Left lung (tissue), 14 donors: ENCODE results near the gene FAM210B. TPM values are rescaled to one million over a fixed set of nuclear protein-coding genes. Genes with fewer than 3 reads are reported as not detected.

Experiments used
- ATAC-seq: fragments of 200-7000 bp; cut with Tn5 transposase; one replicate; pipeline ENCODE4 v1.9.1; 2020; ENCODE audit warnings: moderate library complexity
- DNase-seq, 4 donors: peaks; one replicate each; pipeline ENCODE4 v3.0.0-alpha.2; 2013 to 2020
- H3K27ac ChIP-seq, 2 donors: fragments of 200-600 bp; sonication (generic) in 1 of 2; one replicate each; pipeline versions ENCODE4 v1.5.0 to v1.8.0; 2020 to 2021
- H3K27me3 ChIP-seq, 2 donors: fragments of 200-600 bp; sonication (generic) in 1 of 2; one replicate each; pipeline versions ENCODE4 v1.5.0 to v1.8.0; 2020 to 2021
- H3K36me3 ChIP-seq, 2 donors: fragments of 200-600 bp; sonication (generic) in 1 of 2; one replicate each; pipeline versions ENCODE4 v1.5.0 to v1.8.0; 2020 to 2021
- H3K4me1 ChIP-seq, 2 donors: fragments of 200-600 bp; one replicate each; pipeline ENCODE4 v1.8.0; 2021
- H3K4me3 ChIP-seq, 2 donors: fragments of 200-600 bp; sonication (generic) in 1 of 2; one replicate each; pipeline versions ENCODE4 v1.5.0 to v1.8.0; 2020 to 2021; ENCODE audit warnings: mild to moderate bottlenecking in 1 of 2
- H3K9me3 ChIP-seq, 2 donors: fragments of 200-600 bp; sonication (generic) in 1 of 2; one replicate each; pipeline versions ENCODE4 v1.5.0 to v1.8.0; 2020 to 2021
- intact Hi-C, 2 donors: fragments of 100-400 bp; cut with DNase I; formaldehyde crosslinking; loops; one replicate each; pipeline versions ENCODE4 v1.11.2 to v1.14.2; 2022
- long read RNA-seq, 12 donors: library from polyadenylated mRNA in 2 of 12; unstranded in 2 of 12; transcript quantifications; one replicate each; pipeline ENCODE4 v2.0.0 and lab custom pipeline, GENCODE V29; 2019 to 2026
- polyA plus RNA-seq, 6 donors: library from polyadenylated mRNA; unstranded; fragments of 120-200 nt; gene quantifications; one replicate each; pipeline ENCODE4 v1.2.1, GENCODE V29; 2013; ENCODE audit not compliant: insufficient read length in 6 of 6
- total RNA-seq, 2 donors: library from RNA; stranded (reverse); fragmentation: NEBNext Ultra II Directional; extraction: Animal tissue kit (Norgen Biotek cat#: 25700); gene quantifications; one replicate each; pipeline ENCODE4 v1.2.1, GENCODE V29; 2021
- TF ChIP-seq, protein P1 (sequence below), 2 donors: fragments of 200-600 bp; sonication (generic) in 1 of 2; IDR thresholded peaks; one replicate each; pipeline versions ENCODE4 v1.5.0 to v1.8.0; 2021; ENCODE audit warnings: antibody characterized with exemption in 2 of 2
- donor health status: DM: no; HTN: yes; CAD: no.
- donor health status: DM: no; HTN: no; CAD: no.

Gene FAM210B
- total RNA-seq = 10 to 100 TPM; 32.0 to 65.1 TPM
- polyA plus RNA-seq = 10 to 100 TPM; 61.2 to 68.9 (median 64.8) TPM
- long read RNA-seq, donor 1, transcript FAM210B-201 (3 exons, 3,046 nt) = major isoform, 69 of 113 reads
- long read RNA-seq, donor 1, transcript FAM210B-202 (2 exons, 614 nt) = minor isoform, 34 of 113 reads
- long read RNA-seq, donor 1, partial matches to known transcripts = 10 of 113 reads
- long read RNA-seq, donor 1, other reads (novel, unspliced or antisense) = 0 of 113 reads
- long read RNA-seq, donor 2, transcript FAM210B-201 (3 exons, 3,046 nt) = major isoform, 43 of 45 reads
- long read RNA-seq, donor 2, partial matches to known transcripts = 0 of 45 reads
- long read RNA-seq, donor 2, other reads (novel, unspliced or antisense) = 0 of 45 reads
- long read RNA-seq, donor 3, transcript FAM210B-201 (3 exons, 3,046 nt) = major isoform, 29 of 36 reads
- long read RNA-seq, donor 3, partial matches to known transcripts = 6 of 36 reads
- long read RNA-seq, donor 3, other reads (novel, unspliced or antisense) = 0 of 36 reads
- long read RNA-seq, donor 4, transcript FAM210B-201 (3 exons, 3,046 nt) = major isoform, 6 of 12 reads
- long read RNA-seq, donor 4, partial matches to known transcripts = 0 of 12 reads
- long read RNA-seq, donor 4, other reads (novel, unspliced or antisense) = 5 of 12 reads
- long read RNA-seq, donor 5, transcript FAM210B-201 (3 exons, 3,046 nt) = major isoform, 45 of 59 reads
- long read RNA-seq, donor 5, partial matches to known transcripts = 11 of 59 reads
- long read RNA-seq, donor 5, other reads (novel, unspliced or antisense) = 0 of 59 reads
- long read RNA-seq, donor 6, transcript FAM210B-201 (3 exons, 3,046 nt) = major isoform, 38 of 49 reads
- long read RNA-seq, donor 6, partial matches to known transcripts = 7 of 49 reads
- long read RNA-seq, donor 6, other reads (novel, unspliced or antisense) = 0 of 49 reads
- long read RNA-seq, donor 7, transcript FAM210B-201 (3 exons, 3,046 nt) = major isoform, 11 of 11 reads
- long read RNA-seq, donor 7, partial matches to known transcripts = 0 of 11 reads
- long read RNA-seq, donor 7, other reads (novel, unspliced or antisense) = 0 of 11 reads
- long read RNA-seq, donor 8, transcript FAM210B-201 (3 exons, 3,046 nt) = major isoform, 14 of 21 reads
- long read RNA-seq, donor 8, partial matches to known transcripts = 5 of 21 reads
- long read RNA-seq, donor 8, other reads (novel, unspliced or antisense) = 0 of 21 reads
- long read RNA-seq, donor 9 = 0 reads
- long read RNA-seq, donor 10, transcript FAM210B-201 (3 exons, 3,046 nt) = major isoform, 8 of 11 reads
- long read RNA-seq, donor 10, partial matches to known transcripts = 0 of 11 reads
- long read RNA-seq, donor 10, other reads (novel, unspliced or antisense) = 3 of 11 reads
- long read RNA-seq, donor 11, transcript FAM210B-201 (3 exons, 3,046 nt) = major isoform, 12 of 12 reads
- long read RNA-seq, donor 11, partial matches to known transcripts = 0 of 12 reads
- long read RNA-seq, donor 11, other reads (novel, unspliced or antisense) = 0 of 12 reads
- long read RNA-seq, donor 12, transcript FAM210B-201 (3 exons, 3,046 nt) = major isoform, 28 of 29 reads
- long read RNA-seq, donor 12, partial matches to known transcripts = 0 of 29 reads
- long read RNA-seq, donor 12, other reads (novel, unspliced or antisense) = 0 of 29 reads

DNA sequence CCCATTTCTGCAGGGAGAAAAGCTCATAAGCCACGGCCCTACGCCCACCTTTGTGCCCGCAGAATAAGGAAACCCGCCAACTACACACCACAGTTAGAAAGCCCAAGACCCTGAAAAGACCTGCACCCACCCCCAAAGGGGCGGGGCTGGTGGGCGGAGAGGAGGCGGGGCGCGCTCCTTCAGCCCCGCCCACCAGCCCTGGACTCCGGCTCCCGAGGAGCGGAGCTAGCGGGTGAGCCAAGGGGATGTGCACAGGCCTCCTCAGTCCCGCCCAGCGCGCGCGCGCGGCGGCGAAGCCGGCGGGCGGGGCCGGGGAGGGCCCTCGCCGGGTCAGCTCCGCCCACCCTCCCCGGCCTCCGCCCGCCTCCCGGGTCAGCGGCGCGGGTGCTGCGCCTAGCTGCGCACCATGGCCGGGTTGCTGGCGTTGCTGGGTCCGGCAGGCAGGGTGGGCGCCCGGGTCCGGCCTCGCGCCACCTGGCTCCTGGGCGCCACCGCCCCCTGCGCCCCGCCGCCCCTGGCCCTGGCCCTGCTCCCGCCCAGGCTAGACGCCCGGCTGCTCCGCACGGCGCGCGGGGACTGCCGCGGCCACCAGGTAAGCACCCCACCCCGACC lies at the start of gene FAM210B:
Gene FAM210B, plus strand, starts transcription at position 375 of the 612 bp plus-strand sequence. Its CDS starts 32 bp downstream, at position 407.
- peak; percentile 79 to 97 (median 92) for DNase-seq
- Histone ChIP-seq H3K4me3 (peak within 1 kb of the TSS; percentile 70 to 79), H3K27ac (peak within 1 kb of the TSS; percentile 48 to 69), H3K4me1 (peaks cover 3 to 21% of the 10 kb centered on the region in 2 donors), H3K9me3 (no peaks in the 10 kb centered on the region), H3K36me3 (no peaks in the 10 kb centered on the region), H3K27me3 (no peaks in the 10 kb centered on the region)
- intact Hi-C loops = no loop called here
- peak; percentile 97 for ATAC-seq
- TF ChIP-seq, protein P1, sequence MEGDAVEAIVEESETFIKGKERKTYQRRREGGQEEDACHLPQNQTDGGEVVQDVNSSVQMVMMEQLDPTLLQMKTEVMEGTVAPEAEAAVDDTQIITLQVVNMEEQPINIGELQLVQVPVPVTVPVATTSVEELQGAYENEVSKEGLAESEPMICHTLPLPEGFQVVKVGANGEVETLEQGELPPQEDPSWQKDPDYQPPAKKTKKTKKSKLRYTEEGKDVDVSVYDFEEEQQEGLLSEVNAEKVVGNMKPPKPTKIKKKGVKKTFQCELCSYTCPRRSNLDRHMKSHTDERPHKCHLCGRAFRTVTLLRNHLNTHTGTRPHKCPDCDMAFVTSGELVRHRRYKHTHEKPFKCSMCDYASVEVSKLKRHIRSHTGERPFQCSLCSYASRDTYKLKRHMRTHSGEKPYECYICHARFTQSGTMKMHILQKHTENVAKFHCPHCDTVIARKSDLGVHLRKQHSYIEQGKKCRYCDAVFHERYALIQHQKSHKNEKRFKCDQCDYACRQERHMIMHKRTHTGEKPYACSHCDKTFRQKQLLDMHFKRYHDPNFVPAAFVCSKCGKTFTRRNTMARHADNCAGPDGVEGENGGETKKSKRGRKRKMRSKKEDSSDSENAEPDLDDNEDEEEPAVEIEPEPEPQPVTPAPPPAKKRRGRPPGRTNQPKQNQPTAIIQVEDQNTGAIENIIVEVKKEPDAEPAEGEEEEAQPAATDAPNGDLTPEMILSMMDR (IDR thresholded peaks at IDR 0.05) = no peak

GRCh38 chr20:56316051-56316450 lies 42.7 kb upstream of the FAM210B start:
- DNase-seq (no peak), ATAC-seq (no peak)
- TF ChIP-seq, protein P1 (IDR thresholded peaks at IDR 0.05) = no peak
- H3K36me3 ChIP-seq = no peaks in the 10 kb centered on the region
- intact Hi-C loops = no loop called here
- H3K9me3 ChIP-seq = peaks cover 0 to 5% of the 10 kb centered on the region in 2 donors
- H3K27me3 ChIP-seq = peaks cover 0 to 20% of the 10 kb centered on the region in 2 donors
- H3K4me1 ChIP-seq = no peaks in the 10 kb centered on the region
- no peak overlapping the region for H3K27ac ChIP-seq
- no peak overlapping the region for H3K4me3 ChIP-seq

DNA sequence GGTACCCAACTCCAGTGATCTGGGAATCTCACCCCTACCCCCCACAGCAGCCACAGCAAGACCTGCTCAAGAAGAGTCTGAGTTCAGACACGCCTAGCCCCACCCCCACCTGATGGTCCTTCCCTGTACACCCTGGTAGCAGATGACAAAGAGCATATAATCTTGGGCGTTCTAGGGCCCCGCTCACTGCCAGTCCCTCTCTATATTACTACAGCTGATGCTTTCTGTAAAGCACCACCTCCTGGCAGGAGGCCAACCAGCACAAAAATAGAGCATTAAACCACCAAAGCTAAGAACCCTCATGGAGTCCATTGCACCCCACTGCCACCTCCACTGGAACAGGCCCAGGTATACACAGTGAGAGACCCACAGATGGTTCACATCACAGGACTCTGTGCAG lies 42.3 kb upstream of the FAM210B start:
- TF ChIP-seq, protein P1 (IDR thresholded peaks at IDR 0.05) = no peak
- no peak for ATAC-seq

DNA sequence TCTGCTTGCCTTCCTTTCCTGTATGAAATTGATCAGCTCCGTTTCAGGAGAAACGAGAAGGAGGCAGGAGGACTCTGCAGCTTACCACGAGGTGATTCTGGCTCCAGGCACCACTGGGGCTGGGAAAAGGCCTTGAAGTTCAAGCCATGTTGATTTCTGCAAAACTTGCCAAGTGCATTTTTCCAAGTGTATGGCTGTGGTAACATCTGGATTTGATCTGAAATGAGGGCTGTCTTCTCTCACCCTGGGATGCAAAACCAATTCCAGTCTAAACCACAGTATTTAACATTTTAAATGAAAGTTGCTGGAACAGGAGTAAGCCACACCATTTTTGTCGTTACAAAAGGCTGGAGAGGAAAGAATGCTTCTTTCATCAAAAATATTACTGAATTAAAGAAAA lies 36.1 kb upstream of the FAM210B start:
- Histone ChIP-seq H3K27ac (no peak overlapping the region), H3K36me3 (no peaks in the 10 kb centered on the region), H3K9me3 (no peaks in the 10 kb centered on the region), H3K27me3 (peaks cover 0 to 8% of the 10 kb centered on the region in 2 donors), H3K4me3 (no peak overlapping the region), H3K4me1 (no peaks in the 10 kb centered on the region)
- DNase-seq (no peak), ATAC-seq (no peak)
- intact Hi-C loops = no loop called here
- TF ChIP-seq, protein P1 (IDR thresholded peaks at IDR 0.05) = no peak

More for the DNA sequence above, 42.3 kb upstream of the FAM210B start:
- no peak for DNase-seq
- intact Hi-C loops = no loop called here
- no peaks in the 10 kb centered on the region for H3K4me1 ChIP-seq
- no peaks in the 10 kb centered on the region for H3K36me3 ChIP-seq
- peaks cover 0 to 19% of the 10 kb centered on the region in 2 donors for H3K27me3 ChIP-seq
- no peak overlapping the region for H3K27ac ChIP-seq
- H3K9me3 ChIP-seq = peaks cover 0 to 5% of the 10 kb centered on the region in 2 donors
- no peak overlapping the region for H3K4me3 ChIP-seq
